Mucosa of stomach (tissue), 1 donor: ENCODE results near the gene ITGB2.
A peak's percentile ranks its signal among the peaks of the same experiment; 100 is the strongest.

Source experiments
- H3K27me3 ChIP-seq: one replicate; pipeline ENCODE4 v1.7.0; 2013; ENCODE audit warnings: mild to moderate bottlenecking, low read length; ENCODE audit not compliant: control insufficient read depth, insufficient read depth
- H3K36me3 ChIP-seq: one replicate; pipeline ENCODE4 v1.7.0; 2013; ENCODE audit warnings: low read length; ENCODE audit not compliant: control insufficient read depth, insufficient read depth
- H3K4me1 ChIP-seq: one replicate; pipeline ENCODE4 v1.7.0; 2013; ENCODE audit warnings: mild to moderate bottlenecking, low read length; ENCODE audit not compliant: control insufficient read depth, insufficient read depth
- H3K4me3 ChIP-seq: one replicate; pipeline ENCODE4 v1.7.0; 2013; ENCODE audit warnings: low read length
- H3K9ac ChIP-seq: one replicate; pipeline ENCODE4 v1.7.0; 2013; ENCODE audit warnings: mild to moderate bottlenecking, low read length, moderate library complexity
- H3K9me3 ChIP-seq: one replicate; pipeline ENCODE4 v1.7.0; 2013; ENCODE audit warnings: mild to moderate bottlenecking, low read length, moderate library complexity; ENCODE audit not compliant: control insufficient read depth
- donor health status: Pancreatic carcinoma.

Gene ITGB2

GRCh38 chr21:44920694-44921604 lies at the start of gene ITGB2:
ITGB2 (minus strand) TSS chr21:44920899; CDS start chr21:44910782, 10,117 bp downstream.
- H3K9ac ChIP-seq: peak within 1 kb of the TSS; percentile 28
- no peaks in the 10 kb centered on the region for H3K9me3 ChIP-seq
- H3K4me1 ChIP-seq: no peaks in the 10 kb centered on the region
- no peaks in the 10 kb centered on the region for H3K36me3 ChIP-seq
- H3K4me3 ChIP-seq: no peak within 1 kb of the TSS
- H3K27me3 ChIP-seq: peaks cover 38% of the 10 kb centered on the region

- Histone ChIP-seq H3K4me1 (no peaks in the 10 kb centered on the region), H3K9ac (no peak overlapping the region), H3K36me3 (peaks cover 4% of the 10 kb centered on the region), H3K4me3 (no peak overlapping the region), H3K27me3 (no peaks in the 10 kb centered on the region), H3K9me3 (no peaks in the 10 kb centered on the region)
Observed at GRCh38 chr21:44969931-44970755, 49.4 kb upstream of the ITGB2 start.

GRCh38 chr21:44969066-44969670 lies 48.5 kb upstream of the ITGB2 start:
- Histone ChIP-seq H3K9ac (no peak overlapping the region), H3K36me3 (no peaks in the 10 kb centered on the region), H3K4me1 (no peaks in the 10 kb centered on the region), H3K27me3 (no peaks in the 10 kb centered on the region), H3K9me3 (no peaks in the 10 kb centered on the region), H3K4me3 (no peak overlapping the region)

GRCh38 chr21:44967082-44968047 lies 46.7 kb upstream of the ITGB2 start:
- Histone ChIP-seq H3K4me3 (no peak overlapping the region), H3K4me1 (no peaks in the 10 kb centered on the region), H3K27me3 (no peaks in the 10 kb centered on the region), H3K9me3 (no peaks in the 10 kb centered on the region), H3K9ac (no peak overlapping the region), H3K36me3 (no peaks in the 10 kb centered on the region)

- no peak overlapping the region for H3K9ac ChIP-seq
- H3K4me1 ChIP-seq: no peaks in the 10 kb centered on the region
- no peaks in the 10 kb centered on the region for H3K9me3 ChIP-seq
- H3K4me3 ChIP-seq: no peak overlapping the region
- no peaks in the 10 kb centered on the region for H3K36me3 ChIP-seq
- H3K27me3 ChIP-seq: no peaks in the 10 kb centered on the region
Observed at GRCh38 chr21:44966135-44967081, 45.7 kb upstream of the ITGB2 start.

GRCh38 chr21:44965251-44966022 lies 44.7 kb upstream of the ITGB2 start:
- no peaks in the 10 kb centered on the region for H3K36me3 ChIP-seq
- H3K4me3 ChIP-seq: no peak overlapping the region
- H3K9me3 ChIP-seq: no peaks in the 10 kb centered on the region
- H3K9ac ChIP-seq: no peak overlapping the region
- H3K27me3 ChIP-seq: no peaks in the 10 kb centered on the region
- H3K4me1 ChIP-seq: no peaks in the 10 kb centered on the region

GRCh38 chr21:44964381-44964780 lies 43.7 kb upstream of the ITGB2 start:
- Histone ChIP-seq H3K4me1 (peaks cover under 1% of the 10 kb centered on the region), H3K9me3 (no peaks in the 10 kb centered on the region), H3K27me3 (no peaks in the 10 kb centered on the region), H3K4me3 (no peak overlapping the region), H3K36me3 (no peaks in the 10 kb centered on the region), H3K9ac (no peak overlapping the region)

- no peaks in the 10 kb centered on the region for H3K27me3 ChIP-seq
- no peak overlapping the region for H3K9ac ChIP-seq
- H3K36me3 ChIP-seq: no peaks in the 10 kb centered on the region
- no peaks in the 10 kb centered on the region for H3K9me3 ChIP-seq
- H3K4me1 ChIP-seq: peaks cover 14% of the 10 kb centered on the region
- H3K4me3 ChIP-seq: no peak overlapping the region
Observed at GRCh38 chr21:44962403-44962966, 41.8 kb upstream of the ITGB2 start.

- H3K4me1 ChIP-seq: peaks cover 14% of the 10 kb centered on the region
Observed at GRCh38 chr21:44960141-44961092, 39.7 kb upstream of the ITGB2 start.

More at GRCh38 chr21:44960141-44961092, 39.7 kb upstream of the ITGB2 start:
- no peaks in the 10 kb centered on the region for H3K27me3 ChIP-seq
- H3K4me3 ChIP-seq: no peak overlapping the region
- no peaks in the 10 kb centered on the region for H3K36me3 ChIP-seq
- H3K9ac ChIP-seq: no peak overlapping the region
- no peaks in the 10 kb centered on the region for H3K9me3 ChIP-seq
